Urothelium cell line (cell line): ENCODE data around the gene CPT1A.
A peak's percentile ranks its signal among the peaks of the same experiment; 100 is the strongest.

Source experiments
- DNase-seq: peaks from one replicate; pipeline ENCODE4 v3.0.0; 2011; ENCODE audit warnings: low spot score, mixed read lengths
- FAIRE-seq: peaks from 2 replicates; lab custom pipeline; 2011; peaks lifted over from hg19 to GRCh38; lab: Jason Lieb, UNC

Gene CPT1A

DNA sequence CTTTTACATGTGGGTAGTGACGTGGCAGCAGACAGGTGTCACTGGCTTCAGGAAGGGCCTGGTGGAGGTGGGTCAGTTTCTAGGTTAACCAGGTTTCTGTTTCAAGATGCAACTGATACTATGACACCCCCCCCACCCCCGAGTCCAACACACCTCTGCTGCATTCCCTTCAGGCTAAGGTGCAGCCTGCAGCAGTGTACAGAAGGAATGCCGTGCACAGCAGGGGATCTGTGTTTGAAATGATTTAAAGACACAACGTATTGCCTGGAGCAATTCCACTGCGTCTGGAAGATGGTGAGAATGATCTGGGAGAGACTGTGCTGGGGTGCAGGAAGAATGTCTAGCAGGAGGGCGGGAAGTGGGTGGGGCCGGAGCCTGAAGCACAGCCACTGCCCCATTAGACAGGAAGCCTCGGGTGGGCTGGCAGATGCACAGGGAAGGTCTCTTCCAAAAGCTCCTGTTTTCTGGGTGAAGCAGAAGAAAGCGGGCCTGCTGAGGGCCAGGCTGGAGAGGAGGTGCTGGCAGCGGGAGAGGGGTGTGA, 78.5 kb downstream of the CPT1A start:
- DNase-seq, result no peak
- FAIRE-seq, result no peak

DNA sequence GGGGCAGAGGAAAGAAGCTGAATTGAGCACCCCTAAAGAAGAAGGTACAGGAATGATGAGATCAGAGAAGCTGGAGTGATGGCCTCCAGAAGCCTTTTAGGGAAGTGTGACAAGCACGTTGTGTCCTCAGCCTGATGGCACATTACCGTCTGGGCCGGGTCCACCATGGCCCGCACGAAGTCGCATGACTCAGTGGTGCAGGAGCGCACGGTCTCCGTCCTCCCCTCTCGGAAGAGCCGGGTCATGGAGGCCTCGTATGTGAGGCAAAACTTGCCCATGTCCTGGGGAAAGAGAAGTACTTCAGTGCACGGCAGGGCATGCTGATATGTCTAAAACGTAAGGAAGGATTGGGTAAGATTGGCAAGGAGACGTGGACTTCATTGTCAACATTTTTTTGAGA, 79.2 kb downstream of the CPT1A start:
- no peak for DNase-seq
- no peak for FAIRE-seq

DNA sequence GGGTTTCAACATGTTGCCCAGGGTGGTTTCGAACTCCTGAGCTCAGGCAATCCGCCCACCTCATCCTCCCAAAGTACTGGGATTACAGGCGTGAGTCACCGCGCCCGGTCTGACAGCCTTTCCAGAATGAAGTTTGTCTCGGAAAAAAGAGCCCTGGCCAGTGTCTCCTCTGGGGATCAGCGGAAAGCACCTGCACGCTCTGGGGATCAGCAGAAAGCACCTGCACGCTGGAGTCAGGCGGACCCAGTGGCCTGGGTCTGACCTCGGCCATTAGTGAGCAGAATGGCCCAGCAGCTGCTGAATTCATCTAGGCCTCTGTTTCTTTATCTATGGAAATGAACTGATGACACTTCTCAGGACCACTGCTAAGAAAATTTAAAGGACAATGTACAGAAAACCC, 79.9 kb downstream of the CPT1A start:
- DNase-seq (no peak), FAIRE-seq (no peak)

DNA sequence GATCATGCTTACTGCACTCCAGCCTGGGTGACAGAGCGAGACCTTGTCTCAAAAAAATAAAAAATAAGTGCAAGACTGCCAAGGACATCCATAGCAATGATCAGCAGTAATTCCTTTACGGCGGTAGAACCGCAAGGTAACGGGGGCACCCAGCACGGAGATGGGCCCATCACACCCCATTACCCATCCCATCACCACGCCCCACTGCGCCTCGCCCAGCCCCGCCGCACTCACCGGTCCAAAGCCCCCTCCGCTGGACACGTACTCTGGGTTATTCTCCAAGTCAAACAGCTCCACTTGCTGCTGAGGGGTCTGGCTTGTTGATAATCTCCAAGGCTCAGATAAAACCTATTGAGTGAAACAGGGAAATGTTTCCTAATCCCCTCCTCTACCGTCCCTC, 81.7 kb downstream of the CPT1A start:
- no peak for DNase-seq
- no peak for FAIRE-seq

DNA sequence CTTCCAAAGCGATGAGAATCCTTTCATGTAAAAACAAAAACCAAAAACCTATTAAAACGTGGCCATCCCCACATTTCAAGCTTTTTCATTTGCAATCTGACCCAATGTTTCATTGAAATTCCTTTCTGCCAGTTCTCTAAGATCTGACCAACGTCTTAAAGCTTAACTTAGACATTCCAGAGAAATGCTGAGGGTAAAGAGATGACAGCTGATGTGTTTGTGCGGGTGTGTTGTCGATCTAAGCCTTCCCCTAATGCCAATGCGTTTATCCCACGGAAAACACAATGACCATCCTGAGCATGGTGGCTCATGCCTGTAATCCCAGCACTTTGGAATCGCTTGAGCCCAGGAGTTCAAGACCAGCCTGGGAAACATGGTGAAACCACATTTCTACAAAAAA, 84.0 kb downstream of the CPT1A start:
- DNase-seq (no peak), FAIRE-seq (no peak)

DNA sequence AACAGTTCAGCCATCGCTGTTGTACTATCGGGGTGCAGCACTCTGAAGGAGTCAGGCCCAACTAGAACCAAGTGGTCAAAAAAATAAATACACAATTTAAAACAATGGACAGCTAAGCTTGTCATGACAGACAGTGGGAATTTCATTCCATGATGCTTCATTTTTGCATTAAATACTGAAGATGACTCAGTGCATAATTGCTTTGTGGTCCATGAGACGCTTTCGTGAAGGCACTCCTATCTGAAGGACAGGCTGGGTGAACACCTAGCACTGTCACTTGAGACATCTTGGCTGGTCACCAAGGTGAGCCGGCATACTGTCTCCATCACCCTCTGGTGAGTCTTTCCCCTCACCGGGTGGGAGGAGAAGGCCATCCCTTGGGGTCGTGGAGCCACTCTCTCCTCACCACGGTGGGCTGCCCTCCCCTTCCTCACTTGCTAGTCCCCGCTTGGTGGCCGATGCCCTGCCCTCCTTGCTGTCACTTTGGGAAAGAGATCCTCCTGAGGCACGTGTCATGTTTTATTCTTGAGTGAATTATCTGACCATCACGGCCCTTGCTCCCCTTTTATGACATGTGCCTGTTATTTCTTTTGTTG, 85.4 kb downstream of the CPT1A start:
- FAIRE-seq, result no peak

DNA sequence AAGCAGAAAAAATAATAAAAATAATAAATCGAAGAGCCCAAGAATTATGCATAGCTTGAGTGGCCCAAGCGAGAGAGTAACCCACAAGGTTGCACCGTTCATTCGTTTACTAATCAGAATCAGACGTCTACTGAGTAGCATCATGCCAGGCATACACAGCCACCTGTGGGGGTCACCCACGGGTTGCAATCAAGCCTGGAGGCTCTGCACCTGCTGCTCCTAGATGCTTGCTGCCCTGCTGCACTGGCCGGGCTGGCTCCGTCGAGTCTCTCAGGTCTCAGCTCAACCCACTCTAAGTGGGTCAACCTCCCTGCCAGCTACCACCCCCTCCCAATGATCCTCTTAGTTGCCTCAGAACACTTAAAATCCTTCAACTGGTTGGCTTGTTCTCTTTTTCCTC, 88.4 kb downstream of the CPT1A start:
- DNase-seq (no peak), FAIRE-seq (no peak)

More for the DNA sequence above, 85.4 kb downstream of the CPT1A start:
- DNase-seq, result no peak

DNA sequence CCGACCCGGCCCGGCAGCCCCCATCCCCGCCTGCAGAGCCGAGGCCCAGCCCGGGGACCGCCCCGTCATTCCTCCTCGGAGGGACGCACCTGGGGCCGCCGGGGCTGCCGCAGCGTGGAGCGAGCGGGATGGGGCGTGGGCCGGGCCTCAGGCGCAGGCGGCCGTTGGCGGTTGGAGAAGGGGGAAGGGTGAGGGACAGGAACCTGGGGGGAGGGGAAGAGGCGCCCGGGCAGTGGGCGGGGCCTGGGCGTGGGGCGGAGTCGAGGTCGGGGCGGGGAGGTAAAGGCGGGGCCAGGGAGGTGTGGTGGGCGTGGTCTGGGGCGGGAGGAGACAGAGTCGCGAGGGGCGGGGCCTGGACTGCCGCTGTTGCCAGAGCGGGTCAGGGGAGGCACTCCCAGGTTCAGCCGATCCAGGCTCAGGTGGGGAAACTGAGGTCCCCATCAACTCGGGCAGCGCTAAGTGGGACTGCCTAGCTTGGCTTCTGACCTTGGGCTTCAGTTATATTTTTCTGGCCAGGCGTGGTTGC, 90.3 kb downstream of the CPT1A start, which contains the start of gene TESMIN:
TESMIN (minus strand) TSS at position 190 of the 526 bp plus-strand sequence. CDS start 860 bp downstream, outside the sequence.
- DNase-seq, result peak; percentile 82

DNA sequence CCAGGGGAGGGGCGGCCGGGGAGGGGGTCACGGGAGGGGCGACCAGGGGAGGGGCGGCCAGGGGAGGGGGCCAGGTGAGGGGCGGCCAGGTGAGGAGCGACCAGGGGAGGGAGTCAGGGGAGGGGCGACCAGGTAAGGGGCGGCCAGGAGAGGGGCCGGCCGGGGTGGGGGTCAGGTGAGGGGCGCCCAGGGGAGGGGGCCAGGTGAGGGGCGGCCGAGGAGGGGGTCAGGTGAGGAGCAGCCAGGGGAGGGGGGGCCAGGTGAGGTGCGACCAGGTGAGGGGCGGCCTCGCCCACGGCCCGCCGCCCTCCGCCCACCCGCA, 90.8 kb downstream of the CPT1A start:
- FAIRE-seq, result no peak
- no peak for DNase-seq

More for the DNA sequence above, 90.3 kb downstream of the CPT1A start, which contains the start of gene TESMIN:
- FAIRE-seq, result no peak

DNA sequence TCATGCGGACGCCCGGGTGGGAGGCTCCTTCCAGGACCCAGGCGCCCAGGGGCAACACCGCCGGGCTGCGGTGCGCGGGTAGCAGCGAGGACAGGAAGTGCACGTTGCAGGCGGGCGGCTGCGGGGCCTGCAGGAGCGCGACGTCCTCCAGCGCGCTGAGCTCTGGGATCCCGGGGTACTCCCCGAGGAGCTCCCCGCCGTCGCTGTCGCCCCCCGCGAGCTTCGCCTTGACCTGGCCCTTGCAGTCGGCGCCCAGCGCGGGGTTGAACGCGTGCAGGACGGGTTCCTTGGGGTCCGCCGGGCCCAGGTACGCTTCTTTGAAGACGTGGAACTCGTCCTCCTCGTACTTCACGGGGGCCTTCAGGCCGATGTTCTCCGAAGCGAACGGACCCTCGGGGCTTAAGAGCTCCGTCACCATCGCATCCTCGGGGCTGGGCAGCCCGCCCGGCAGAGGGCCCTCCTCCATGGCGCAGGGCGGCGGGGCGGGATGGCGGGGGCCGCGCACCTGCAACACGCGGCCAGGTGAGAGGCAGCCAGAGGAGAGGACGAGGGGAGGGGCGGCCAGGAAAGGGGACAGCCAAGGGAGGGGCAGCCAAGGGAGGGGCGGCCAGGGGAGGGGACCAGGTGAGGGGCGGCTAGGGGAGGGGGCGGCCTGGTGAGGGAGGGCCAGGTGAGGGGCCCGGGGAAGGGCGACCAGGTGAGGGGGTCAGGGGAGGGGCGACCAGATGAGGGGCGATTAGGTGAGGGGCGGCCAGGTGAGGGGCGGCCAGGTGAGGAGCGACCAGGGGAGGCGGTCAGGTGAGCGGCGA, 91.3 kb downstream of the CPT1A start:
- DNase-seq, result no peak
- no peak for FAIRE-seq

DNA sequence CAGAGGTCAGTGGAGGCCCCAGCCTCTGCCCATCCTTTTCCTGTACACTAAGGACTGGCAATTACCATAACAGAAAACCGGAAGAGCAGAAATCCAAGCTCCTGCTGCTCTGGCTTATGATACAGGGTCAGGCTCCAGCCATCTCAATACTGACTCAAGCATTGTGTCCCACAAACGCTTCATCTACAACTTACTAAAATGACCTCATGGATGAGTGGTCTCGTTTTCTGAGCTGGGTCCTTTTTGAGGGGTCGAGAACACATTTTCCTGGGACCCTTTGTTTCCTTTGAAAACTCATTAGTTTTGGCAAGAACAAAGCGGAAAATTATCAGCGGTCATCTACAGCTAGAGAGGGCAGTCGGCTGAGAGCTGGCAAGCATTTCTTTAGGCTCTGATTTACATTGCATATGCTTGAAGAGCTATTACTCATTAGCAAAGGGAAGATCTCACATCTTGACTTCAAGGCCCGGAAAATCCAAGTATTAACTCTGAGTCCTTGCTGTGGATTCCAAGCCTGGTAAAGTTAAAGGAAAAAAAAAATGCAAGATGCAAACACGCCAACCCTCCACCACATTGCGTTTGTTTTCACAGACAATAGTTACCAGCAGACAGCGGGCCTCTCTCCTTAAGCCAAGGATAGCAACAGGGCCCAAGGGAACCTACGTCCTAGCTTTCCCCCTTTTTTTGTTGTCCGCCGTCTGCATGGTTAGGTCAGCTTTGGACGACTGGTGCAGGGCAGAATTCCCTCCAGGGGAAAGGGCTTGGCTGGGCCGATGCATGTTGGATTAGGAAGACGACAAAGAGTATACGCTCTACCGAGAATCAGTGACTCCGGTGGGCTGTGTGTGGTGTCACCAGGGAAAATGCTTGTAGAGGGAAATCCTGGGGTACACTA, 92.2 kb downstream of the CPT1A start:
- no peak for FAIRE-seq
- DNase-seq, result no peak

DNA sequence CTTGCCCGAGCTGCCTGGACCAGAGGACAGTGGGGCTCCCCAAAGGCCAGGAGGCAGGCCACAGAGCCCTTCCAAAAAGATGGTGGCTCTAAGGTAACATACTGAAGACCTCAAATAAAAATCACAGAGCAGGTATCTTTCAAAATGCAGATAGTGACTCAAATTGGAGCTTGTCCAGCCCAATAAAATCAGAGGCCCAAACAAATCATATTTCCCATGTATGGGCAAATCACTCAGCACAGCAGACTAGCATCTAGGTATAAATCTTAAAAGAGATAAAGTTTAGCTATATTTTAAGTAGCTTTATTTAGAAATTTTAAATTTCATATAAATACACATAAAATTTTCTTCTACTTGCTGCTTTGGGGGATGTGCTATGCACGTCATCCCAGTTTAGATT, 93.7 kb downstream of the CPT1A start:
- FAIRE-seq (no peak), DNase-seq (no peak)

DNA sequence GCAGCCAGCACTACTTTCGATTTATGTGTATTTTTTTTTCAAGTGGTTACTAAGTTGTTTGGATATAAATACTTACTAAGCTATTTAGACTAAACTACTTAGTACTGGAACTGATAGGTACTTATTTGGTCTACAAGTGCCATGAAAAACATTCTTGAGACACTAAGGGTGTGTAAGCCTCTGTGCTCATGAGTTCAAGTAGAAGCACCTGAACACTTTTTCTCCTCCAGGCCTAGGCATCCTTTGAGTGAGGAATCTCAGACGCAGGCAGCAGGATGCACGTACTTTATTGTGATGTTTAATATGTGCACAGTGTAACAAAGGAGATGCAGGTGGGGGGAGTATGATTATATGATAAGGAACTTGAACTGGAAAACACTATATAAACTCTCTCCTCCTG, 98.2 kb downstream of the CPT1A start:
- no peak for DNase-seq
- no peak for FAIRE-seq

DNA sequence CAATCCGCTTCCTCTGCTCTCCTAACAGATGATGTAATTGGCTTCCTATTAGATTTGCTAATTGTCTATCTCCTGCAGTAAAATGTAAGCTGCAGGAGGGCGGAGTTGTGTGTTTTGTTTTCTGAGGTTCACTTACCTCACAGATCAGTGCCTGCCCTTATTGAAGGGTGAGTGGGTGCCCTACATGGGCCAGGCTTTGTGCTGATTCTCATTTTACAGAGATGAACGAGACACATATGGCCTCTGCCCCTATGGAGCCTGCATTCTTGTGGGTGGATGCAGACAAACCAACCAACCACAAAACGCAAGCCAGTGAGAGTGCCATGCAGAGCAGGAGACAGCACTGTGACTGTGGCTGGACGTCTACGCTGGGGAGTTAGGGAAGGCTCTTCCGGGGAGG, 100.3 kb downstream of the CPT1A start:
- DNase-seq (no peak), FAIRE-seq (no peak)

DNA sequence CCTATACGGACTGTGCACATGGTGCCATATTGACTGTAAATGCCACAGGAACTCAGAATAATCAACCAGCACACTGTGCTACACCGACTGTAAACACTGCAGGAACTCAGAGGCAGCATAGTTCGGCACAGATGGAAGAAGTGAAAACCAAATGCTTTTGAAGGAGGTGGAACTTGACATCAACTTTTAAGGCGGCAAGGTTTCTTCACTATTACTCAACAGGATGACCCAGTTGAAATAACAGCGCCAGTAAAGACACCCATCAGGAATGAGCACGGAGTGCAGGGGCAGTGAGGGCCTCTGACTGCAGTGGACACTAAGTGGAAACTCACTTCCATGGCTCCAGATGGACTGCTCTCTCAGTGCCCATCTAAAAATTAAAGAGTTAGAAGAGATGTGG, 106.1 kb downstream of the CPT1A start:
- DNase-seq (no peak), FAIRE-seq (no peak)

DNA sequence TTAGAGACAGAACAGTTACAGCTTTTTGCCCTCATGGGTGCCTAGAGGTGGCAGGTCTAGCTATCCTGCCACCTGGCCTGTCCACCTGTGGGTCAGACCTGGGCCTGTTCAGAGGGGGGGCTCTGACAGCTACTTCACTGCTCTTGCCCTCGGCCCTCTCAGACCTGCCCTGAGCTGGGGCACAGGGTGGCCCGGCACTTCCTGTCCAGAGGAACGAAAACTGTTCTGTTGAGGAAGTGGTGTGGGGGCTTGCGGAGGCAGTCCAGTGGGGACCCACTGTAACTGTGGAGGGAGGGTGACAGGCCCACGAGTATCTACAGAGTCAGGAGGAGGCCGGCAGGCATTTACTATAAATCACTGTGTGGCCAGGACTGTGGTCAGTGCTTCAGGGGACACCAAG, 106.6 kb downstream of the CPT1A start:
- FAIRE-seq (no peak), DNase-seq (no peak)

DNA sequence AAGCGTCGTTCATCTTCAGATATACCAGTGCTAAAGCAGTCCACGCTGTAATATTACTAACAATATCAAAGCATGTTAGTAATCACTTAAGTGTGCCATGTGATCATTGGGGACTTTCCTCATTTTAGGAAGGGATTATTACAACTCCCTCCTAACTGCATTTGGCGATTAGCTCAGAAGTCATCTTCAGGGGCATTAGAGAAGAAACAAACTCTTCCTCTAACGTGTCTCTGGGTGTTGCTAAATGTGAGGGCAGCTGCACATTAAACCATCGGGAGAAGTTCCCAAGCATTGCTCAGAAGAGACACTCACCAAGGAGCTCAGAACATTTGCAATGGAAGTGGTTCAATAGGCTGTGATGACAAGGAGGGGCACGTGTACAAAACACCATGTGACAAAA, 107.6 kb downstream of the CPT1A start:
- no peak for FAIRE-seq
- no peak for DNase-seq

DNA sequence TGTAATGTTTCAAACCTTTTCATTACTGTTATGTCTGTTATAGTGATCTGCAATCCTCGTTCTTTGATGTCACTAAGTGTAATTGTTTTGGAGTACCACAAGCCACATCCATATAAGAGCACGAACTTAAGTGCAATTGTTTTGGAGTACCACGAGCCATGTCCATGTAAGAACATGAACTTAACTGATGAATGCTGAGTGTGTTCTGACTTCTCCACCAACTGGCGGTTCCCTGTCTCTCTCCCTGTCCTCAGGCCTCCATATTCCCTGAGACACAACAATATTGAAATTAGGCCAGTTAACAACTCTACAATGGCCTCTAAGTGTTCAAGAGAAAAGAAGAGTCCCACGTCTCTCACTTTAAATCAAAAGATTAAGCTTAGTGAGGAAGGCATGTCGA, 113.9 kb downstream of the CPT1A start:
- DNase-seq, result no peak
- FAIRE-seq, result no peak

DNA sequence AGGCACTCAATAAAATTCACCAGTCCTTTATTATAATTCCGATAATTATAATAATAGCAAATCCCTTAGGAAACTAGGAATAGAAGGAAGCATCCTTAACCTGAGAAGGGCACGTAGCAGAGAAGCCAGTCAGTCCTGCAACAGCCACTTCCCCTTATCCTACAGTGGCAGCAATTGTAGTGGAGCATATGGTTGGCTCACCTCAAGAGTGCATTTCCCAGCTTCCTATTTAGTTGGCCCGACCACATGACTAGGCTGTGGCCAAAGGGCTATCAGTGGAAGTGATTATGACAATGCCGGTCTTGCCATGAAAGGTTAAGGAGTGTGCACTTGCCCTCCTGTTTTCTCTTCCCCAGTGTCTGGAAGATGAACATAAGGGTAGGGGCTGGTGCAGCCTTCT, 117.4 kb downstream of the CPT1A start:
- no peak for FAIRE-seq

DNA sequence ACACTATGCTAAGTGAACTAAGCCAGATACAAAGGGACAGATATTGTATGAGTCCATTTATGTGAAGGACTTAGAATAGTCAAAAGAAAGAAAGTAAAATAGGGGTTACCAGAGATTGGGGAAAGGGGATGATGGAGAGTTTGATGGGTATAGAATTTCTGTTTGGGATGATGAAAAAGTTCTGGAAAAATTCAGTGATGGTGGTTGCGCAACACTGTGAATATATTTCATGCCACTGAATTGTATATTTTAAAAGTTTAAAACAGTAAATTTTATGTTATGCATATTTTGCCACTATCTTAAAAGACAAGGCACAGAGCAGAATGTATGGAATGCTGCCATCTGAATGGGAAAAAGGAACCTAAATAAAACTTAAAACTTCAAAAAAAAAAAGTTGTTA, 119.6 kb downstream of the CPT1A start:
- no peak for DNase-seq

More for the DNA sequence above, 117.4 kb downstream of the CPT1A start:
- DNase-seq, result no peak

DNA sequence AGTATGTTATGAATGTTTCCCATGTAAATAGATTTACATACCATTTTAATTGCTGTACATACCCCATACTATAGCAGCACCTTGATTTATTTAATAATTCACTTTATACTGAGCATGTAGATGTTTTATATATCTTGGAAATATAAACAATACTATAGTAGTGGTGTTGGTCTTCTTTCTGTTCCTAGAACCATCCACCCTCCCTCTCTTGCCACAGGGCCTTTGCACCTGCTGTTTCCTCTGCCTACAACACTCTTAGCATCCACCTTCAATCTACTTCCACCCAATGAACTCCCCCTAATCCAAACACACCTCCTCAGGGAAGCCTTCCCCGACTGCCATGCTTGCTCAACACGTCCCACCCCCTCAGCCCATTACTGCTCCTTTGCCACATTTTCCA, 120.6 kb downstream of the CPT1A start:
- FAIRE-seq (no peak), DNase-seq (no peak)

More for the DNA sequence above, 119.6 kb downstream of the CPT1A start:
- no peak for FAIRE-seq
